Left ventricle myocardium inferior (tissue), 1 donor: Measurements from ENCODE around the gene SH2D6. TPM values are rescaled to one million over a fixed set of nuclear protein-coding genes. Genes with fewer than 3 reads are reported as not detected.

Experiments
- DNase-seq: peaks from one replicate; pipeline ENCODE4 v3.0.0-alpha.2; 2020
- H3K27ac ChIP-seq: fragments of 200-600 bp; replicated peaks from 2 replicates; pipeline ENCODE4 v1.8.0; 2021
- H3K27me3 ChIP-seq: fragments of 200-600 bp; 2 replicates; pipeline ENCODE4 v1.8.0; 2021; ENCODE audit warnings: low read depth
- H3K36me3 ChIP-seq: fragments of 200-600 bp; 2 replicates; pipeline ENCODE4 v1.8.0; 2021
- H3K4me1 ChIP-seq: fragments of 200-600 bp; 2 replicates; pipeline ENCODE4 v1.8.0; 2021
- H3K4me3 ChIP-seq: fragments of 200-600 bp; 2 replicates; pipeline ENCODE4 v1.8.0; 2021; ENCODE audit warnings: mild to moderate bottlenecking, moderate library complexity
- H3K9me3 ChIP-seq: fragments of 200-600 bp; replicated peaks from 2 replicates; pipeline ENCODE4 v1.8.0; 2021
- CTCF ChIP-seq: fragments of 200-600 bp; IDR thresholded peaks from 2 replicates; pipeline ENCODE4 v1.8.0; 2021; ENCODE audit warnings: antibody characterized with exemption, mild to moderate bottlenecking, borderline replicate concordance
- intact Hi-C: fragments of 100-400 bp; cut with micrococcal nuclease; formaldehyde crosslinking; loops from one replicate; pipeline ENCODE4 v1.11.0; 2022
- total RNA-seq: library from RNA; stranded (reverse); fragmentation: NEBNext Ultra II Directional; extraction: Animal tissue kit (Norgen Biotek cat#: 25700); gene quantifications from one replicate; pipeline ENCODE4 v1.2.1, GENCODE V29; 2021
- donor health status: DM: no; HTN: yes; CAD: no; lungs with severe emphysema.

SH2D6 gene
- total RNA-seq, 1 donor from 2014 or later, result not detected

- Histone ChIP-seq H3K9me3 (no peaks in the 10 kb centered on the region), H3K36me3 (no peaks in the 10 kb centered on the region), H3K4me1 (peaks cover 19% of the 10 kb centered on the region), H3K27ac (peak overlapping the region; percentile 75), H3K27me3 (no peaks in the 10 kb centered on the region), H3K4me3 (no peak overlapping the region)
- intact Hi-C loops, result no loop called here
- no peak for TF ChIP-seq CTCF
- DNase-seq, result no peak
Observed at GRCh38 chr2:85446296-85447221, 28.0 kb downstream of the SH2D6 start.

DNA sequence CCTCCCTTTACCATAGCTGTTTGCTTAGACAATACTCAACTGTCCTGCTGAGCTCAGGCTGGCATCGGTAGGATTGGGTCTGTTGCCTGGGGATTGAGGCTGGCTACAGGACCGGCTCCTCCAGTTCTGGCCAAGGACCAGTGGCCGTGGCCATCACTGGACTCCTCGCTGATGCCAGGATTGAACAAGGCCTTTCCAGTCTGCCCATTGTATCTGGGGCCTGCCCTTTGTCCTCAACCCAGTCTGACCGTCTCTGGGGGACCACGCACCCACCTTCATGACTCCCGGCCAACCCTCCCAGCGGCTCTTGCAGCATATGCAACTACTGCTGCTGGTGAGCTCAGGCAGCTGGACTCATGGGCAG is 28.7 kb downstream of the SH2D6 start:
- peaks cover 19% of the 10 kb centered on the region for H3K4me1 ChIP-seq
- H3K36me3 ChIP-seq, result no peaks in the 10 kb centered on the region
- DNase-seq, result no peak
- no peak overlapping the region for H3K4me3 ChIP-seq
- peak overlapping the region; percentile 75 for H3K27ac ChIP-seq
- H3K9me3 ChIP-seq, result no peaks in the 10 kb centered on the region
- H3K27me3 ChIP-seq, result no peaks in the 10 kb centered on the region
- intact Hi-C loops, result no loop called here
- no peak for TF ChIP-seq CTCF

GRCh38 chr2:85448461-85449213 is 30.1 kb downstream of the SH2D6 start:
- Histone ChIP-seq H3K27ac (no peak overlapping the region), H3K27me3 (no peaks in the 10 kb centered on the region), H3K4me3 (no peak overlapping the region), H3K9me3 (no peaks in the 10 kb centered on the region), H3K4me1 (peaks cover 19% of the 10 kb centered on the region), H3K36me3 (no peaks in the 10 kb centered on the region)
- no peak for TF ChIP-seq CTCF
- intact Hi-C loops, result no loop called here
- DNase-seq, result no peak

DNA sequence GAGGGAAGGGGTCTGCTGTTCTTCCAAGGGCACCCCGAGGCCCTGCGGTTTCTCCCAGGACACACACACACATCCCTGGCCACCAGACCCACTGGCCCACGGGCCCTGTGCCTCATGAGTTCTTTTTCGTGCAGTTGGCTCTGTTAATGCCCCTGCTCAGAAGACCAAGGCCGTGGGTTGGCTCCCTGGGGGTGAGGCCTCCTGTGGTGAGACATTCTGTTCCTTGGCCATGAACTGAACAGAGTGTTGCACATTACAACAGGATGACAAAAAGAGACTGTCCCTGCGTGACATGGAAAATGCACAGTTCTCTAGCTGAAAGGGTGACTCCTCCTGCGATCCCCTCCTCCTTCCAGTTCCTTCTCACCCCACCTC is 30.7 kb downstream of the SH2D6 start:
- TF ChIP-seq CTCF, result no peak
- Histone ChIP-seq H3K36me3 (no peaks in the 10 kb centered on the region), H3K27me3 (no peaks in the 10 kb centered on the region), H3K27ac (no peak overlapping the region), H3K9me3 (no peaks in the 10 kb centered on the region), H3K4me1 (peaks cover 19% of the 10 kb centered on the region), H3K4me3 (no peak overlapping the region)
- intact Hi-C loops, result no loop called here
- no peak for DNase-seq

DNA sequence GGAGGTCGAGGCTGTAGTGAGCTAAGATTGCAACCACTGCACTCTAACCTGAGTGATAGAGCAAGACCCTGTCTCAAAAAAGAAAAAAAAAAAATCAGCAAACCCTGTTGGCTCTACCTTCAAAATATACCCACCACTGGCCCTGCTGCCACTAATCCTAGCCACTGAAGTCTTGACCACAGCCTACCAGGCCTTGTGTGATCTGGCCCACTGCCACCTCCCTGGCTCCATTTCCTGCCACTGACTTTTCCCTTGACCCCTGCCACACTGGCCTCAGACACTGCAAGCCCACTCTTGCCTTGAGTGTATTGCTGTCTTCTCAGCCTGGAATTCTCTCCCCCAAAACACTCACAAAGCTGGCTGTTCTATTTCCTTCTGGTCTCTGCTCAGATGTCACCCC is 33.7 kb downstream of the SH2D6 start:
- intact Hi-C loops, result no loop called here
- DNase-seq, result no peak
- no peak overlapping the region for H3K27ac ChIP-seq
- no peaks in the 10 kb centered on the region for H3K36me3 ChIP-seq
- H3K4me3 ChIP-seq, result no peak overlapping the region
- no peaks in the 10 kb centered on the region for H3K9me3 ChIP-seq
- no peaks in the 10 kb centered on the region for H3K4me1 ChIP-seq
- no peaks in the 10 kb centered on the region for H3K27me3 ChIP-seq
- no peak for TF ChIP-seq CTCF
